SKM-1 treated with dmso at 0.1 percent for 144 hours (cell line): ENCODE measurements around the gene UPB1.

Experiments
- DNase-seq: peaks from one replicate; lab custom pipeline; 2025; ENCODE audit not compliant: unreplicated experiment; lab: John Stamatoyannopoulos, UW

UPB1 gene

GRCh38 chr22:24494528-24495364 is at the start of gene UPB1:
UPB1 (plus strand) TSS chr22:24495332; CDS start chr22:24495404, 72 bp downstream.
- DNase-seq: no peak

- no peak for DNase-seq
Observed at GRCh38 chr22:24445481-24446259, 49.5 kb upstream of the UPB1 start.

- DNase-seq: no peak
Observed at GRCh38 chr22:24446260-24446611, 48.9 kb upstream of the UPB1 start.

DNA sequence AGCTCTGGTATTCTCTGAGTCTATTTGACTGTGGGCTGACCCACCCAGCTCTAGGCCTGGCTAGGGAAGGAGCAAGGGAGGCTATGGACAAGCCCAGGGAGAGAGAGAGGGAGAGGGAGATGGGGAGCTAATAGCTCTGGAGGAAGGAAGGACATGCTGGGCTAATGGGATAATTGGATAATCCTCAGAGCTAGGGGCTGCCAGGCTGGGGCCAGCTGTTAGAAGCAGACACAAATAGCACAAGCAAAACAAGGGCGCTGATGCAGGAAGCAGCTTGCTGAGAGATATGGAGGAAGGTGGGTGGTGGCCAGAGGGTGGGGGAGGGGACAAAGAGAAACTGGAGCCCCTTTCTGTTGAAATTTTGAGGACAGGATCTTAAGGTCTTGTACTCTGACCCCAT is 44.5 kb upstream of the UPB1 start:
- DNase-seq: no peak

- DNase-seq: no peak
Observed at GRCh38 chr22:24451162-24451561, 44.0 kb upstream of the UPB1 start.

- DNase-seq: no peak
Observed at GRCh38 chr22:24453853-24454252, 41.3 kb upstream of the UPB1 start.

- no peak for DNase-seq
Observed at GRCh38 chr22:24455039-24455438, 40.1 kb upstream of the UPB1 start.

GRCh38 chr22:24455751-24456426 is 39.2 kb upstream of the UPB1 start:
- no peak for DNase-seq

DNA sequence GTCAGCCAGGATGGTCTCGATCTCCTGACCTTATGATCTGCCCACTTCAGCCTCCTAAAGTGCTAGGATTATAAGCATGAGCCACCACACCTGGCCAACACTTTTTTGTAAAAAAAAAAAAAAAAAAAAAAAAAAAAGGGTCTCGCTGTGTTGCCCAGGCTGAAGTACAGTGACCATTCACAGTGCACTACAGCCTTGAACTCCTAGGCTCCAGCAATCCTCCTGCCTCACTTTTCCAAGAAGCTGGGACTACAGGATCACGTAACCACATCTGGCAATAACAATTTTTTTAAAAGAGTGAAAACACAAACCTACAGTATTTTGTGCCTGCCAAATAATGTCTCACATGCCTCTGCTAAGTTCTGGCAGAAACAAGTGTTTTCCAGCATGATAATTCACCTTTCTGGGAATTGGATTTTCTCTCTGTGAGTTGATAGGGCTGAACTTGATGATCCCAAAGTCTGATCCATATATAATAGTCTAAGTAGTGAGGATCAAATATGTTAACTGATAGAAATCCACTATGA is 37.2 kb upstream of the UPB1 start:
- DNase-seq: no peak

DNA sequence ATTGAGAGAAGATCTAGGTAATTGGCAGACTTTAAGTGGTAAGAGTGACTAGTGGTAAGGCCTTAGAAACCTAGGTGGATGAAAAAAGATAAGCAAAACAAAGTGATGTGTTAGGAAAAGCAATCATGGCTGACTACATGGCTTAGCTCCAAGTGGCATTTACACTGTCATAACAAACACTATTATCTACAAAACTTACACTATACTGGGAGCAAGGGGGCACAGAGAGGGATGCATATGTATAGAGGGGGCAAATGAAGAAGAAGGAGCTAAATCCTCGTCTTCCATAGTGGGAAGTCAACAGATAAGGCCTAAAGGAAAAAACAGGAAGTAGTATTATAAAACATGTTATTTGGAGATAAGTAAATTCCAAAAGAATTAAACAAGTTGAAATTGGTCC is 35.2 kb upstream of the UPB1 start:
- DNase-seq: no peak

GRCh38 chr22:24460418-24461089 is 34.6 kb upstream of the UPB1 start:
- DNase-seq: no peak

GRCh38 chr22:24463071-24463760 is 31.9 kb upstream of the UPB1 start:
- no peak for DNase-seq

DNA sequence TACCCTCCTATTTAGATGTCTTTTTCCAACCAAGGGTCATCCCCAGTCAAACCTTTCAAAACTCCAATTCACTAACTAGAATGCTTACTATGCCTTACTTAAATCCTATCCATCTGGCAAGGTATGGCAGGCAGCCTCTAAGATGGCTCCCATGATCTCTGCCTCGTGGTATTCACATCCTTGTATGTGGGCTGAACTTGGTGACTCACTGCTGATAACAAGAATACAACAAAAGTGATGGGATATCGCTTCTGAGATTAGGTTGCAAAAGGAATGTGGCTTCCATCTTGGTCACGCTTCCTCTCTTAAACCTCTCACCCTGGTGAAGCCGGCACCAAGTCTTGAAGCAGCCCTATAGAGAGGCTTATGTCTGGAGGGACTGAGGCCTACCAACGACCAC is 29.6 kb upstream of the UPB1 start:
- DNase-seq: no peak

- no peak for DNase-seq
Observed at GRCh38 chr22:24465975-24466374, 29.2 kb upstream of the UPB1 start.

DNA sequence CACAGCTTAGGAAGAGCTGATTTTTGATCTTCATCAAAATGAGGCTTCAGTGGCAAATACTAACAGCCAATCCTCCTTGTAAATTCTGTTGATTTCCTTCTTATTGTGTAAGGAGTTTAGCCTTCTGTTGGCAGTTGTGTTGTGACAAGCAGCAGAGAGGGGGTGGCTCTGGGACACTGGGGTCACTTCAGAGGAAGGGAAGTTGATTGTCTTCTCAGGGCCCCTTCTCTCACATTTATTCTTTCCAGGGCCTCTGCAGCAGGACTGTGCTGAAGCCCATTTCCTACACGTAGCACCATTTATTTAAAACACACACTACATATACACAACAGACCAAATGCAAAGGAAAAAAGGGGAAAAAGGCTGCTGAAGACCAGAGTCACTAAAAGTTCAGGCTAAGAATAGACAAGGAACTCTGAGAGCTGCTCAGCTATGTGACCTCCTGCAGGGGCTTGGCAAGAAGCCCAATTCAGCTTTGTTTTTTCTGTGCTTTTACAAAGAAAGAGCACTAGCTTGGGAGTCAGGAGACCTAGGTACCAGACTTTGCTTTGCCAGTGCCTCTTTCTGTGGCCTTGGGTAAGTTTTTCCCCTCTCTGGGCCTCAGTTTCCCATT is 28.3 kb upstream of the UPB1 start:
- DNase-seq: peak; percentile 69

DNA sequence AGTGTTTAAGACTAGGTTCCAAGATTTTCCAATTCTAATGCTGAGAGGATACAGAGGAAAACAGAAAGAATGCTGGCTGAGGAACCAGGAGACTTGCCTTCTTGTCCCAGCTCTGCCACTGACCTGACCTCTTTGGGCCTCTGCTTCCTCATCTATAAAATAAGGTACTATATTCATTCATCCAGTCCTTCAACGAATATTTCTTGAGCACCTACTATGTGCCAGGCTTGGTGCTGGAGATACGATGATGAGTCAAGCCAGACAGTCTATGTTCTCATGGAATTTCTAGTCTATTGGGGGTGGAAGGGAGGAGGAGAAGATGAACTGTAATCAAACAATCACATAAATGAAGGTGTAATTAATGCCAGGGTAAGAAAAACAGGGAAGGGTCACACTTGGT is 27.8 kb upstream of the UPB1 start:
- no peak for DNase-seq

DNA sequence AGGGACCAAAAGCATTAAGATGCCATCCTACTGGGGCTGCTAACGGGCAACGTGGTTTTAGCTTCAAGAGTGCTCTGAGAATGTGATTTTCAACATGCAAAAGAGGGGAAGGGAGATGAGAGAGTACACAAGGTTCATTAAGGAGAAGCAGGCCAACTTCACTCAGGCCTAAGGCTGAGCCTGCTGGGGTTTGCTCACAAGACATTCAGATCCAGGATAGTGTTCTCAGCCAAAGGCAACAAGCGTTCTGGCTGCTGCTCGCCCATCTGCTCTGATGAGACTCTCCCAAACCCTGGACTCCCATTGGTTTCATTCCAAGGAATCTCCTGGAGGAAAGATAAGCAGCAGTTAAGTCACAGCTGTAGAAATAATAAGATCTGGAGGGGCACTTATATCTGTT is 23.6 kb upstream of the UPB1 start:
- no peak for DNase-seq

GRCh38 chr22:24473284-24473683 is 21.8 kb upstream of the UPB1 start:
- DNase-seq: peak; percentile 97

DNA sequence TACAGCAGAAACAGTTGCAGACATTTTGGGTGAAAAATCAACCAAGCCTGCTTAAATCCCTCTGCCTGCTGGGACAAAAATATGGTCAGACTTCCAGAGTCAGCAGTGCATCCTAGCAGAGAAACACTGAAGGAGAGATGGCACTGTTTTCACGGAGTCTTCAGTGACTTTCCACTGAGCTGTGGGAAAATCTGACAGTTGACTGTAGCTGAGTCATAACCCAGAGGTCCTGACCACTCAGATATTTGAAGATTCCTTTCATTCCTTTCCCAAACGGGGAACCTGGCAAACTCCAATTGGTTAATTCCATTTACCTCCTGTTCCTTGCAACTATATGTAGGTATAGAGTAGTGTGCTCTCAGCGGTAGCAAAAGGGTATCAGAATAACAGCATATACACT is 20.9 kb upstream of the UPB1 start:
- DNase-seq: no peak

- no peak for DNase-seq
Observed at GRCh38 chr22:24474649-24475255, 20.4 kb upstream of the UPB1 start.
